CD4-positive, alpha-beta memory T cell (primary cell): ENCODE measurements around the gene RNF26. TPM values are rescaled to one million over a fixed set of nuclear protein-coding genes. Genes with fewer than 3 reads are reported as not detected.

ENCODE experiments used
- CTCF ChIA-PET: fragments of 350-600 bp; sonication (Branson Sonifier 250); formaldehyde crosslinking; loops from one replicate; lab custom pipeline; 2021; ENCODE audit warnings: inconsistent platforms; ENCODE audit not compliant: partially characterized antibody; lab: Charles Lee
- POLR2A ChIA-PET: fragments of 350-600 bp; sonication (Branson Sonifier 250); formaldehyde crosslinking; loops from one replicate; lab custom pipeline; 2021; ENCODE audit not compliant: partially characterized antibody; lab: Charles Lee
- DNase-seq, 5 donors: peaks; one replicate each; pipeline versions ENCODE4 v3.0.0 to v3.0.0-alpha.2; 2020 to 2022; ENCODE audit warnings: mixed read lengths in 1 of 5
- H3K27ac ChIP-seq: one replicate; pipeline ENCODE4 v1.7.0; 2013; ENCODE audit warnings: low read depth, low read length
- H3K27me3 ChIP-seq: 2 replicates; pipeline ENCODE4 v1.7.0; 2013; ENCODE audit warnings: mild to moderate bottlenecking, low read length, moderate library complexity; ENCODE audit not compliant: insufficient read depth
- H3K36me3 ChIP-seq: 2 replicates; pipeline ENCODE4 v1.7.0; 2013; ENCODE audit warnings: mild to moderate bottlenecking, low read length, moderate library complexity; ENCODE audit not compliant: insufficient read depth
- H3K4me1 ChIP-seq: 2 replicates; pipeline ENCODE4 v1.7.0; 2013; ENCODE audit warnings: mild to moderate bottlenecking, low read length, moderate library complexity; ENCODE audit not compliant: insufficient read depth
- H3K4me3 ChIP-seq, 2 donors: one replicate each; pipeline ENCODE4 v1.7.0; 2013; ENCODE audit warnings: low read length in 2 of 2, mild to moderate bottlenecking in 1 of 2
- H3K9me3 ChIP-seq, 2 donors: one replicate each; pipeline ENCODE4 v1.7.0; 2013; ENCODE audit warnings: low read length in 2 of 2, control low read depth in 1 of 2; ENCODE audit not compliant: control insufficient read depth in 1 of 2
- H3K27ac Mint-ChIP-seq, 7 donors: one replicate each; pipeline ENCODE4 v1.8.0; 2020 to 2021; ENCODE audit warnings: mixed read lengths in 7 of 7, mild to moderate bottlenecking in 6 of 7, inconsistent platforms in 3 of 7, moderate library complexity in 3 of 7
- H3K27me3 Mint-ChIP-seq, 2 donors: one replicate each; pipeline ENCODE4 v1.8.0; 2020 to 2021; ENCODE audit warnings: mixed read lengths in 2 of 2
- H3K36me3 Mint-ChIP-seq, 2 donors: one replicate each; pipeline ENCODE4 v1.8.0; 2020 to 2021; ENCODE audit warnings: mixed read lengths in 2 of 2, inconsistent platforms in 1 of 2, mild to moderate bottlenecking in 1 of 2
- H3K4me1 Mint-ChIP-seq, 4 donors: one replicate each; pipeline ENCODE4 v1.8.0; 2020 to 2021; ENCODE audit warnings: mixed read lengths in 4 of 4, mild to moderate bottlenecking in 1 of 4
- H3K4me3 Mint-ChIP-seq, 8 donors: one replicate each; pipeline ENCODE4 v1.8.0; 2020 to 2021; ENCODE audit warnings: mixed read lengths in 8 of 8, mild to moderate bottlenecking in 7 of 8, moderate library complexity in 6 of 8, inconsistent platforms in 3 of 8
- H3K9me3 Mint-ChIP-seq, 8 donors: one replicate each; pipeline ENCODE4 v1.8.0; 2020 to 2021; ENCODE audit warnings: mixed read lengths in 8 of 8, mild to moderate bottlenecking in 5 of 8, inconsistent platforms in 3 of 8, moderate library complexity in 1 of 8
- intact Hi-C: fragments of 100-400 bp; cut with micrococcal nuclease; formaldehyde crosslinking; loops from one replicate; pipeline ENCODE4 v1.15.1; 2023
- polyA plus RNA-seq, 2 donors: library from polyadenylated mRNA; unstranded; fragments of 300-500 nt; fragmentation: Illumina TruSeq; gene quantifications; one replicate each; pipeline ENCODE4 v1.2.3, GENCODE V29; 2021
- total RNA-seq, 2 experiments: library from RNA; stranded (reverse); gene quantifications; one replicate each; pipeline ENCODE4 v1.2.3, GENCODE V29; 2021

Gene RNF26
- total and polyA plus RNA-seq, 4 experiments from 2014 or later, result 17.5 to 50.8 (median 25.7) TPM

DNA sequence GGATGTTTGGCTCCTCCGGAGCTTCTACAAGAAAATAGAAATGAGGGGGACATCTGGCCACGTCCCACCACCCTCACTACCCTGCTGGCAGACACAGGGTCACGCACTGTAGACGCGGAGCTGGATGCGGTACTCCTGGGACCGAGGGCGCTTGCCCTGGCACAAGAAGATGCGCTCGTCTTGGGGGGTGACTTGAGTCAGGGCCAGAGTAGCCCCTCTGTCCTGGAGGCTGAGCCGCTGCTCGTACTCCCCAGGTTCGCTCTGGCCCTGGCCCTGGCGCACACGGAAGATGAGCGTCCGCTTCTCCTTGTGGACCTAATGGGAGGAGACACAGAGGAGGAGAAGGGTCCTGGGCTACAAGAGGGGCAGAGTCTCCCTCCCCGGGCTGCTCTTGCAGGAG is 19.6 kb upstream of the RNF26 start:
- CTCF ChIA-PET, result interaction anchor here (2.4 to 2.7 kb wide), 3 partner anchors 9 to 30 kb away, joined by 6 to 22 read pairs (median 6); no protein-coding TSS in a partner anchor
- Histone ChIP-seq H3K9me3 (no peaks in the 10 kb centered on the region), H3K27me3 (peaks cover 10% of the 10 kb centered on the region), H3K36me3 (no peaks in the 10 kb centered on the region), H3K4me1 (peaks cover 39% of the 10 kb centered on the region), H3K27ac (no peak overlapping the region), H3K4me3 (no peak overlapping the region)
- intact Hi-C loops, result no loop called here
- no peak for DNase-seq
- Mint-ChIP-seq H3K4me3 (peak overlapping the region; percentile 9 to 82 (median 72)), H3K9me3 (no peaks in the 10 kb centered on the region), H3K4me1 (peaks cover 9 to 38% (median 21%) of the 10 kb centered on the region in 4 donors), H3K27me3 (peaks cover 1 to 15% of the 10 kb centered on the region in 2 donors), H3K27ac (peak overlapping the region in 1 of 7 donors; percentile 30), H3K36me3 (no peaks in the 10 kb centered on the region)
- POLR2A ChIA-PET, result interaction anchor here (0.5 to 1.6 kb wide), 6 partner anchors 8 to 109 kb away, joined by 3 to 6 read pairs (median 3); partner anchors contain the start of gene CBL

DNA sequence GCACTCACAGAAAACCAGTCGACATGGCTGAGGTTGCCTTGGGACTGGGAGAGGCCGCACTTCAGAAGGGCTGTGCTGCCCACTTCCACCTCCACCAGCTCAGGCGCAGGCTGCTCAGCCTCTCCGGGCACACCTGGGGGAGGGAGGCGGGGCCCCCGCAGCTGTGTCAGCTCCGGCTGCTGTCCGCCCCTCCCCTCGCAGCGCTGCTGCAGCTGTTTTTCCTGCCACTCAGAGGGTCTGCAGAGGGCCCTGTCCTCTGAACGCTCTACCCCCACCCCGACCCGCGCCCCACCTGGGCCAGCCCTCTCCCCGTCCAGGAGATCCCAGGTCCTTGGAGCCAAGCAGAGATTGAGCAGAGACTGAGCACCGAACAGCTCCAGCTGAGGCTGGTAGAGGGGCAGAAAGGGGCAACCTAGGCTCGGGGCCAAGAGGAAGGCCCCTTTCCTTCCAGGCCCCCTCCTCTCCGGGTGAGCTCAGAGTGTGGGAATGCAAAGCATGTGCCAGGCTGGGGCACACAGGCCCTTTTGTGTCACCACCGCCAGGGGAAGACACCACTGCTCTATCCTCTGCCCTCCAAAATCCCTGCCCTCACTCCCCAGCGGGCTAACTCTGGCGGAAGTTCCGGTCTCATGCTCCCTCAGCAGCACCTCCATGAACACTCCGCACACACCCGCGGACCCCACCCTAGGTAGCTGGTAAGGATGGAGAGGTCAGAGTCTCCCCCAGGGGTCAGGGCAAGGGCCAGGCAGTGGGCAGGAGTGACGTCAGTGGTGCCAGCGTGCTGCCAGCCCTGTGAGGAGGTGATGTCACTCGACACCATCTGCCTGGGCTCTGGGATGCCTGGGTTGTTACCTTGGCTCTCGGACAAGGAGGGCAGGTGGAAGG is 19.0 kb upstream of the RNF26 start:
- intact Hi-C loops, result no loop called here
- no peak overlapping the region for H3K27ac ChIP-seq
- H3K27me3 ChIP-seq, result peaks cover 10% of the 10 kb centered on the region
- peaks cover 46% of the 10 kb centered on the region for H3K4me1 ChIP-seq
- Mint-ChIP-seq H3K4me1 (peaks cover 11 to 42% (median 24%) of the 10 kb centered on the region in 4 donors), H3K4me3 (peak overlapping the region; percentile 67 to 82 (median 75)), H3K36me3 (no peaks in the 10 kb centered on the region), H3K27me3 (peaks cover 1 to 16% of the 10 kb centered on the region in 2 donors), H3K27ac (peak overlapping the region in 4 of 7 donors; percentile 15 to 70 (median 58)), H3K9me3 (no peaks in the 10 kb centered on the region)
- no peaks in the 10 kb centered on the region for H3K36me3 ChIP-seq
- CTCF ChIA-PET, result interaction anchor here (1.0 to 2.7 kb wide), 4 partner anchors 8 to 31 kb away, joined by 3 to 22 read pairs (median 6); no protein-coding TSS in a partner anchor
- POLR2A ChIA-PET, result interaction anchor here (0.5 to 1.6 kb wide), 6 partner anchors 8 to 109 kb away, joined by 3 to 6 read pairs (median 3); partner anchors contain the start of gene CBL
- H3K9me3 ChIP-seq, result no peaks in the 10 kb centered on the region
- DNase-seq, result peak; percentile 44 to 69 (median 56)
- H3K4me3 ChIP-seq, result peak overlapping the region; percentile 46 to 49

DNA sequence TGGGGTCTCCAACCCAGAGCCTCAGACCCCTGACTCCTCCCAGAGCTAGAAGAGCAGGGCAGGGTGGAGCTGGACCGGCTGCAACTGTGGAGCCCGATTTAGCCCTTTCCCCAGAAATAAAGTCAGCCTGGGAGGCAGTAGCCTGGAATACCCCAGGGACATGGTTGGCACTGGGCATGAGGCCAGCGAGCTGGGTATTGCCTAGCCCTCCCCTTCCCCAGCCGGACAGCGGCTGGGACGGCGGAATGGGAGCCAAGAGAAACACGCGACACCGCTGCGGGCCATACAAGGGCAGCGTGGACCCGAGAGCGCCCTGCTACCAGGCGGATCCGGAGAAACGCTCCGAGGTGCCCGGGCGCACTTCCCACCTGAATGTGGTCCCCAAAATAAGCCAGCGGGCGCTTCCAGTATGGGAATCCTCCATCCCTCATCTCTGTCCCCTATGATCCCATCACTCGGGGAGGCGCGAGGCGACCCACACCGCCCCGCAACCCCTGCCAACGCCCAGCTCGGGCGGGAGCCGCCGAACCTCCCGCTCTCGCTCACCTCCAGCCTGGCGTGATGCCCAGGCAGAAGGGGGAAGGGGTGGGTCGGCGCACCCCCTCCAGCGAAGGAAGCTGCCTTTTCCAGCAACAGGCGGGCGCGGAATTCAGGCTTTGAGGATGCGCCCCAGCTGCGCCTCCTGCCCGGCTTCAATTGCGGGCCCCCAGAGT is 18.2 kb upstream of the RNF26 start:
- H3K27me3 Mint-ChIP-seq, result peaks cover 1 to 16% of the 10 kb centered on the region in 2 donors
- Histone ChIP-seq H3K9me3 (no peaks in the 10 kb centered on the region), H3K4me3 (peak overlapping the region; percentile 46 to 49), H3K27ac (no peak overlapping the region), H3K4me1 (peaks cover 50% of the 10 kb centered on the region), H3K36me3 (no peaks in the 10 kb centered on the region), H3K27me3 (peaks cover 10% of the 10 kb centered on the region)
- peak overlapping the region; percentile 67 to 82 (median 75) for H3K4me3 Mint-ChIP-seq
- no peaks in the 10 kb centered on the region for H3K9me3 Mint-ChIP-seq
- DNase-seq, result no peak
- no peaks in the 10 kb centered on the region for H3K36me3 Mint-ChIP-seq
- CTCF ChIA-PET, result interaction anchor here (1.0 to 2.7 kb wide), 4 partner anchors 8 to 32 kb away, joined by 3 to 22 read pairs (median 6); no protein-coding TSS in a partner anchor
- intact Hi-C loops, result no loop called here
- POLR2A ChIA-PET, result interaction anchor here (0.9 to 1.3 kb wide), 2 partner anchors 8 kb away, joined by 3 to 6 read pairs; no protein-coding TSS in a partner anchor
- H3K4me1 Mint-ChIP-seq, result peaks cover 11 to 42% (median 25%) of the 10 kb centered on the region in 4 donors
- peak overlapping the region in 2 of 7 donors; percentile 65 to 70 for H3K27ac Mint-ChIP-seq

DNA sequence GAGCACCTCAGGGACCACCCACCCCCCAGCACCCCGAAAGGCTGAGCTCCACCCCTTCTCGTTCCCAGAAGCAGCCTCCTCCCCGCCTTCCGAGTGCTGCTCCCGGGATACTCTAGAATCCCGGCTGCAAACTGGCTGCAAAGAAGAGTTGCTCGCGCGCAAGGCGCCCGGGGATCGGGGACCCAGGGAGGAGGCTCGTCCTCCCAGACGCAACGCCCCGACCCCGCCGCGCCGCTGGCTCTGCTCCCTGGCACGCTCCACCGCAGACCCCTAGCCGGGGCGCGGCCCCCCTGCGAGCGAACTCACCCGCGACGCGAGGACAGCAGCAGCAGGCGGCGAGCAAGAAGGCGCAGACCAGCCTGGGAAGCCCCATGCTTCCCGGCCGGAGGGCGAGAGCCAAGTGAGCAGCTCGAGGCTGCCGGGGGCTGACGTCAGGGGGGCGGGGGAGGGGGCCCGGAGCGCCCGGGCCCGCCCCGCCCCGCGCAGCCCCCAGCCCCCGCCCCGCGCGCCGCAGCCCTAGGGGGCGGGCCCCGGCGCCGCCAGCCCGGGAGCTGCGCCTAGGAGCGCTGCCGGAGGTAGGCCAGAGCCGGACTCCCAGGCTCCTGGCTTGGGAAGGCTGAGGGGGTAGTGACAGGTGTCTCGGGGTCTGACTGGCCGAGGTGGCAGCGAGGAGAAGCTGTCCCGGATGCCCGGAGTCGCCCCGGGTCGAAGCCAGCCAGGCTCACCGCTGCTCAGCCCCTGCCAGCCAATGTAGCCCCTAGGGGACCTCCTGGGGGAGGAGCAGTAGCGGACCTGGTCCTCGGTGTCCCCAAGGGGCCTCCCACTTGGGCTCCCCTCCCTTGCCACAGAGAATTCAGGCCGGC is 17.4 kb upstream of the RNF26 start, which contains the start of gene MCAM:
Gene MCAM, minus strand, starts transcription at position 402 of the 863 bp plus-strand sequence. Its CDS starts 29 bp downstream, at position 373.
- H3K4me3 ChIP-seq, result peak within 1 kb of the TSS; percentile 46 to 49
- POLR2A ChIA-PET, result interaction anchor here (0.9 kb wide), 1 partner anchor 9 kb away, joined by 3 read pairs; no protein-coding TSS in a partner anchor
- no peaks in the 10 kb centered on the region for H3K9me3 Mint-ChIP-seq
- H3K36me3 ChIP-seq, result no peaks in the 10 kb centered on the region
- no peaks in the 10 kb centered on the region for H3K36me3 Mint-ChIP-seq
- H3K27ac ChIP-seq, result no peak within 1 kb of the TSS
- peaks cover 55% of the 10 kb centered on the region for H3K4me1 ChIP-seq
- intact Hi-C loops, result no loop called here
- H3K4me1 Mint-ChIP-seq, result peaks cover 14 to 49% (median 31%) of the 10 kb centered on the region in 4 donors
- peak within 1 kb of the TSS in 5 of 7 donors; percentile 35 to 70 (median 52) for H3K27ac Mint-ChIP-seq
- peak within 1 kb of the TSS; percentile 50 to 83 (median 75) for H3K4me3 Mint-ChIP-seq
- H3K9me3 ChIP-seq, result no peaks in the 10 kb centered on the region
- H3K27me3 ChIP-seq, result peaks cover 10% of the 10 kb centered on the region
- peak in 1 of 5 donors; percentile 19 for DNase-seq
- CTCF ChIA-PET, result interaction anchor here (1.6 to 2.5 kb wide), 2 partner anchors 21 to 120 kb away, joined by 3 to 6 read pairs; no protein-coding TSS in a partner anchor
- H3K27me3 Mint-ChIP-seq, result peaks cover 1 to 16% of the 10 kb centered on the region in 2 donors

DNA sequence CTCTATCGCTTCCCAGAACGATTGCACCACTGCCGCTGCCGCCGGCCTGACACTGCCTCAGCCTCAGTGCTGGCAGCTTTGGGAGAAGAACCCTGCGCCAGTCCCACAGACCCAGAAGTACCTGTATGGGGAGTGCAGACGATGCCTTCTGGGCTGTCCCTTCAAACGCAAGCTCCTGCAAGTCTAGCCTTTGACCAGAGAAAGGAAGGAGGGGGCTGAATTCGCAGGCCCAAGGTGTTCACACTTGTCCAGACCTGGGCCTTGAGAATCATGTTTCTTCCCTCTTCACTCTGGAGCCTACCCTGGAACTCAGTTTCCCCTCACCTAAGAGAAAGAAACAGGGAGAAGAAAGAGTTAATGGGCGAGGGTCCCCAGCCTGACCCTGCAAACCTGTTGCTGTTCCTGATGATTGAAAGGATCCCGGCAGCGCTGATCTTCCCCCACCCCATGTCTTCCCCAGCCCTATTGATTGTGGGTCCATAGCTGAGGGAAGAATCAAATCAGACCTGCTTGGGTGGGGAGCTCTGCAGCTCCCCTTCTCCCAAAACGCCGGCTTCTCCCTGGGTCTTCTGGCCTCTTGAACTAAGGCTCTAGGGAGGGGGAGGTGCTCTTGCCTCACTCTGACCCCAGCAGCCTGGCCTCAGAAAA is 16.6 kb upstream of the RNF26 start:
- Histone ChIP-seq H3K4me1 (peaks cover 60% of the 10 kb centered on the region), H3K36me3 (no peaks in the 10 kb centered on the region), H3K27me3 (peaks cover 10% of the 10 kb centered on the region), H3K27ac (no peak overlapping the region), H3K4me3 (no peak overlapping the region), H3K9me3 (no peaks in the 10 kb centered on the region)
- H3K36me3 Mint-ChIP-seq, result no peaks in the 10 kb centered on the region
- intact Hi-C loops, result no loop called here
- peaks cover 1 to 16% of the 10 kb centered on the region in 2 donors for H3K27me3 Mint-ChIP-seq
- peaks cover 17 to 54% (median 32%) of the 10 kb centered on the region in 4 donors for H3K4me1 Mint-ChIP-seq
- DNase-seq, result no peak
- peak overlapping the region in 3 of 7 donors; percentile 23 to 52 (median 46) for H3K27ac Mint-ChIP-seq
- ChIA-PET POLR2A (interaction anchor here (0.8 kb wide), 1 partner anchor 20 kb away, joined by 3 read pairs; no protein-coding TSS in a partner anchor), CTCF (interaction anchor here (1.6 kb wide), 1 partner anchor 121 kb away, joined by 3 read pairs; no protein-coding TSS in a partner anchor)
- no peaks in the 10 kb centered on the region for H3K9me3 Mint-ChIP-seq
- peak overlapping the region in 2 of 8 donors; percentile 15 to 83 for H3K4me3 Mint-ChIP-seq
